ENCODE data around the gene MED26.

MED26 gene

GRCh38 chr19:16536130-16536529 lies 91.9 kb downstream of the MED26 start:
- peaks cover 49% of the 10 kb centered on the region for H3K36me3 ChIP-seq (ENCODE audit: control insufficient read depth, insufficient read depth, low read length)
- no peaks in the 10 kb centered on the region for H3K27me3 ChIP-seq (replicated peaks; ENCODE audit: control insufficient read depth, insufficient read depth, low read length)
- no peak for DNase-seq (ENCODE audit: extremely low read depth, insufficient read length)
- no peak overlapping the region for H3K4me3 ChIP-seq (replicated peaks; ENCODE audit: low read depth, low read length)
- no peak for TF ChIP-seq CTCF (IDR thresholded peaks at IDR 0.05; ENCODE audit: insufficient read depth, low read length, poor library complexity, severe bottlenecking)

GRCh38 chr19:16535381-16535780 lies 92.6 kb downstream of the MED26 start:
- Histone ChIP-seq H3K4me3 (replicated peaks; ENCODE audit: low read depth, low read length) (no peak overlapping the region), H3K36me3 (ENCODE audit: control insufficient read depth, insufficient read depth, low read length) (peaks cover 54% of the 10 kb centered on the region), H3K27me3 (replicated peaks; ENCODE audit: control insufficient read depth, insufficient read depth, low read length) (no peaks in the 10 kb centered on the region)
- no peak for TF ChIP-seq CTCF (IDR thresholded peaks at IDR 0.05; ENCODE audit: insufficient read depth, low read length, poor library complexity, severe bottlenecking)
- no peak for DNase-seq (ENCODE audit: extremely low read depth, insufficient read length)

- Histone ChIP-seq H3K4me3 (replicated peaks; ENCODE audit: low read depth, low read length) (no peak overlapping the region), H3K36me3 (ENCODE audit: control insufficient read depth, insufficient read depth, low read length) (peaks cover 54% of the 10 kb centered on the region), H3K27me3 (replicated peaks; ENCODE audit: control insufficient read depth, insufficient read depth, low read length) (no peaks in the 10 kb centered on the region)
- no peak for DNase-seq (ENCODE audit: extremely low read depth, insufficient read length)
- no peak for TF ChIP-seq CTCF (IDR thresholded peaks at IDR 0.05; ENCODE audit: insufficient read depth, low read length, poor library complexity, severe bottlenecking)
Observed at GRCh38 chr19:16532440-16533234, 95.4 kb downstream of the MED26 start.

- no peak for DNase-seq (ENCODE audit: extremely low read depth, insufficient read length)
- no peak for TF ChIP-seq CTCF (IDR thresholded peaks at IDR 0.05; ENCODE audit: insufficient read depth, low read length, poor library complexity, severe bottlenecking)
- H3K36me3 ChIP-seq (ENCODE audit: control insufficient read depth, insufficient read depth, low read length) = peaks cover 59% of the 10 kb centered on the region
- no peaks in the 10 kb centered on the region for H3K27me3 ChIP-seq (replicated peaks; ENCODE audit: control insufficient read depth, insufficient read depth, low read length)
- no peak overlapping the region for H3K4me3 ChIP-seq (replicated peaks; ENCODE audit: low read depth, low read length)
Observed at GRCh38 chr19:16531380-16531669, 96.7 kb downstream of the MED26 start.

GRCh38 chr19:16530540-16531379 lies 97.2 kb downstream of the MED26 start:
- no peak for DNase-seq (ENCODE audit: extremely low read depth, insufficient read length)
- Histone ChIP-seq H3K27me3 (replicated peaks; ENCODE audit: control insufficient read depth, insufficient read depth, low read length) (no peaks in the 10 kb centered on the region), H3K4me3 (replicated peaks; ENCODE audit: low read depth, low read length) (no peak overlapping the region), H3K36me3 (ENCODE audit: control insufficient read depth, insufficient read depth, low read length) (peaks cover 56% of the 10 kb centered on the region)
- no peak for TF ChIP-seq CTCF (IDR thresholded peaks at IDR 0.05; ENCODE audit: insufficient read depth, low read length, poor library complexity, severe bottlenecking)
